B cell (primary cell): ENCODE measurements around the gene TTC8.

Experiments used
- CTCF ChIP-seq: fragments of 200-600 bp; IDR thresholded peaks from one replicate; pipeline ENCODE4 v1.8.0; 2022; ENCODE audit warnings: antibody characterized with exemption, mild to moderate bottlenecking
- EZH2 ChIP-seq: IDR thresholded peaks from 2 replicates; pipeline ENCODE4 v1.6.1; 2012; ENCODE audit warnings: borderline replicate concordance, low read depth, mild to moderate bottlenecking, moderate library complexity, low read length; ENCODE audit not compliant: insufficient read depth, poor library complexity, severe bottlenecking

DNA sequence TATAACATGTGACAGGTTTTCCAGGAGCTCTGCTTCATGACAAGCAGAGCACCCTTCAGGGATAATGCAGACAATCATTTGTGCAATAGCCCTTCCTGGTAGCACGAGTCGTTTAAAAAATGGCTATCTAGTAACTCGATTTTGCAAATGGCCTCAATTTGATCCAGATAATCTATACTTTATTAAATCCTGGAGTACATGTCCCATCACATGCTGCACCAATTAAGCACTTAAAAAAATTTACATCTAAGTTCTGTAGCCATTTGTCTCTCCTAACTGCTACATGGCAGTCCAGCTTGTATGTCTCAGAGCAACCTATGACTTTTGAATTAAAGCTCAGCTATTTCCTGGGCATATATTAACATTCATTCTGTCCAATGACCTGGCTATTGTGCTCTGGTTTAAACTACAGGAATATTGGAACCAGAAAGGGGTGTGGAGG lies 79.8 kb downstream of the TTC8 start:
- TF ChIP-seq CTCF (no peak), EZH2 (no peak)
